Spleen (tissue), 7 donors: Measurements from ENCODE around the gene MCM3.

Source experiments
- POLR2A ChIP-seq, 3 donors: fragments of 450-650 bp; IDR thresholded peaks; one replicate each; pipeline ENCODE4 v1.5.1; 2017; ENCODE audit warnings: antibody characterized with exemption in 3 of 3, mild to moderate bottlenecking in 1 of 3
- POLR2AphosphoS5 ChIP-seq, 3 donors: sonication (generic); formaldehyde crosslinking; IDR thresholded peaks; one replicate each; pipeline ENCODE4 v1.5.1; 2017; ENCODE audit warnings: antibody characterized with exemption in 3 of 3
- TF ChIP-seq, protein P1 (sequence below), 11 experiments: fragments of 200-600 bp in 7 of 11; fragments of 450-650 bp in 4 of 11; sonication (generic) in 4 of 11; IDR thresholded peaks in 8 of 11; conservative IDR thresholded peaks in 3 of 11; 1 replicate in 7 of 11; 2 replicates in 4 of 11; pipeline versions ENCODE4 v1.4.0 to v1.8.0; 2016 to 2021; ENCODE audit warnings: antibody characterized with exemption in 11 of 11, inconsistent platforms in 4 of 11, mild to moderate bottlenecking in 1 of 11
- donor health status: DM: no; HTN: no; CAD: no; lungs with moderate emphysema.
- donor health status: DM: no; HTN: no; CAD: no.
- donor health status: DM: no; HTN: no; CAD: no.

DNA sequence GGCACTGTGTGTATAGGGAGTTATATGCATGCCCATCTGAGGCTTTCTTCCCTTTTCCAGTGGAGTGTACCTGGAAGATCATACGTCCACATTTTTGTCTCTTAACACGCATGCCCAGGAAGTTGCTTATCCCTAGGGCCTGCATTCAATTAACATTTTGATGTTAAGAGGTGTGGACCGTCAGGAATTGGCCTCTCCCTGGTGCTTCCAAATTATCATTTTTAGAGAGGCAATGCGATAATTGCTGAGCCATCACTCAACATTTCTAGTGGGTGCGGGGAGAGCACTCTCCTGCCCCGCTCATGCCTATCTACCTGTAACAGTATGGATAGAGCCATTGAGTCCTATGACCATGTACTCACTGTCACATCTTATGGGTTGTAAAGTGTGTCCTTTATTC is 39.6 kb upstream of the MCM3 start:
- TF ChIP-seq, protein P1, sequence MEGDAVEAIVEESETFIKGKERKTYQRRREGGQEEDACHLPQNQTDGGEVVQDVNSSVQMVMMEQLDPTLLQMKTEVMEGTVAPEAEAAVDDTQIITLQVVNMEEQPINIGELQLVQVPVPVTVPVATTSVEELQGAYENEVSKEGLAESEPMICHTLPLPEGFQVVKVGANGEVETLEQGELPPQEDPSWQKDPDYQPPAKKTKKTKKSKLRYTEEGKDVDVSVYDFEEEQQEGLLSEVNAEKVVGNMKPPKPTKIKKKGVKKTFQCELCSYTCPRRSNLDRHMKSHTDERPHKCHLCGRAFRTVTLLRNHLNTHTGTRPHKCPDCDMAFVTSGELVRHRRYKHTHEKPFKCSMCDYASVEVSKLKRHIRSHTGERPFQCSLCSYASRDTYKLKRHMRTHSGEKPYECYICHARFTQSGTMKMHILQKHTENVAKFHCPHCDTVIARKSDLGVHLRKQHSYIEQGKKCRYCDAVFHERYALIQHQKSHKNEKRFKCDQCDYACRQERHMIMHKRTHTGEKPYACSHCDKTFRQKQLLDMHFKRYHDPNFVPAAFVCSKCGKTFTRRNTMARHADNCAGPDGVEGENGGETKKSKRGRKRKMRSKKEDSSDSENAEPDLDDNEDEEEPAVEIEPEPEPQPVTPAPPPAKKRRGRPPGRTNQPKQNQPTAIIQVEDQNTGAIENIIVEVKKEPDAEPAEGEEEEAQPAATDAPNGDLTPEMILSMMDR (IDR thresholded peaks at IDR 0.05 in 8 of 11, conservative IDR thresholded peaks at IDR 0.05 in 3 of 11), result no peak
- TF ChIP-seq POLR2AphosphoS5 (IDR thresholded peaks at IDR 0.05), result no peak
- no peak for TF ChIP-seq POLR2A (IDR thresholded peaks at IDR 0.05)
